Cardiac fibroblast (primary cell): Measurements from ENCODE around the gene CD101.

ENCODE experiments used
- DNase-seq, 2 donors: peaks; one replicate each; pipeline versions ENCODE4 v3.0.0 to v3.0.0-alpha.2; 2010; ENCODE audit warnings: low read depth in 2 of 2
- H3K4me3 ChIP-seq, 2 donors: replicated peaks in 1 of 2; 1 replicate in 1 of 2; 2 replicates in 1 of 2; pipeline ENCODE4 v1.5.1; 2011; ENCODE audit warnings: low read depth in 2 of 2, low read length in 2 of 2, mild to moderate bottlenecking in 2 of 2, moderate library complexity in 1 of 2
- TF ChIP-seq, protein P1 (sequence below): IDR thresholded peaks from one replicate; pipeline ENCODE4 v1.5.1; 2011; ENCODE audit warnings: low read depth, mild to moderate bottlenecking, low read length, inconsistent platforms

CD101 gene

DNA sequence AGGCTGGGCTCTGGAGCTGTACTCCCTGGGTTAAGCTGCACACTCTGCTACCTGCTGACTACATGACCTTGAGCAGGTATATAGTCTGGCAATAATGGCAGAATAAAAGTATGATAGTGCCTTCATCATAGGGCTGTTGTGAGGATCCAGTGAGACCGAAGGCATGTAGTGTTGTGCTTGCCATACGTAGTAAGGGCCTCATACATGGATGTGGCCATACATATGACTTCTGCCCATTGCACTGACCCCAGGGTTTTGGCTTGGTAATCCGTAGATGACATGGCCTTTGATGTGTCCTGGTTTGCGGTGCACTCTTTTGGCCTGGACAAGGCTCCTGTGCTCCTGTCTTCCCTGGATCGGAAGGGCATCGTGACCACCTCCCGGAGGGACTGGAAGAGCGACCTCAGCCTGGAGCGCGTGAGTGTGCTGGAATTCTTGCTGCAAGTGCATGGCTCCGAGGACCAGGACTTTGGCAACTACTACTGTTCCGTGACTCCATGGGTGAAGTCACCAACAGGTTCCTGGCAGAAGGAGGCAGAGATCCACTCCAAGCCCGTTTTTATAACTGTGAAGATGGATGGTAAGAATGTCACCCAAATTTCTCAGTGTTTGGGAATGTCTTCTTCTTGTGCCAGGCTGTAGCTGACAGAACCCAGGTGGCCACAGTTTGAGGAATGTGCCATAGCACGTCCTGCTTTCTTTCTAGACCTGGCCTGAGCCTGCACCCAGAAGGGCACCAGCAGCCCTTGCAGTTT is 17.0 kb upstream of the CD101 start:
- TF ChIP-seq, protein P1, sequence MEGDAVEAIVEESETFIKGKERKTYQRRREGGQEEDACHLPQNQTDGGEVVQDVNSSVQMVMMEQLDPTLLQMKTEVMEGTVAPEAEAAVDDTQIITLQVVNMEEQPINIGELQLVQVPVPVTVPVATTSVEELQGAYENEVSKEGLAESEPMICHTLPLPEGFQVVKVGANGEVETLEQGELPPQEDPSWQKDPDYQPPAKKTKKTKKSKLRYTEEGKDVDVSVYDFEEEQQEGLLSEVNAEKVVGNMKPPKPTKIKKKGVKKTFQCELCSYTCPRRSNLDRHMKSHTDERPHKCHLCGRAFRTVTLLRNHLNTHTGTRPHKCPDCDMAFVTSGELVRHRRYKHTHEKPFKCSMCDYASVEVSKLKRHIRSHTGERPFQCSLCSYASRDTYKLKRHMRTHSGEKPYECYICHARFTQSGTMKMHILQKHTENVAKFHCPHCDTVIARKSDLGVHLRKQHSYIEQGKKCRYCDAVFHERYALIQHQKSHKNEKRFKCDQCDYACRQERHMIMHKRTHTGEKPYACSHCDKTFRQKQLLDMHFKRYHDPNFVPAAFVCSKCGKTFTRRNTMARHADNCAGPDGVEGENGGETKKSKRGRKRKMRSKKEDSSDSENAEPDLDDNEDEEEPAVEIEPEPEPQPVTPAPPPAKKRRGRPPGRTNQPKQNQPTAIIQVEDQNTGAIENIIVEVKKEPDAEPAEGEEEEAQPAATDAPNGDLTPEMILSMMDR, result no peak
- H3K4me3 ChIP-seq, result no peak overlapping the region
- no peak for DNase-seq

DNA sequence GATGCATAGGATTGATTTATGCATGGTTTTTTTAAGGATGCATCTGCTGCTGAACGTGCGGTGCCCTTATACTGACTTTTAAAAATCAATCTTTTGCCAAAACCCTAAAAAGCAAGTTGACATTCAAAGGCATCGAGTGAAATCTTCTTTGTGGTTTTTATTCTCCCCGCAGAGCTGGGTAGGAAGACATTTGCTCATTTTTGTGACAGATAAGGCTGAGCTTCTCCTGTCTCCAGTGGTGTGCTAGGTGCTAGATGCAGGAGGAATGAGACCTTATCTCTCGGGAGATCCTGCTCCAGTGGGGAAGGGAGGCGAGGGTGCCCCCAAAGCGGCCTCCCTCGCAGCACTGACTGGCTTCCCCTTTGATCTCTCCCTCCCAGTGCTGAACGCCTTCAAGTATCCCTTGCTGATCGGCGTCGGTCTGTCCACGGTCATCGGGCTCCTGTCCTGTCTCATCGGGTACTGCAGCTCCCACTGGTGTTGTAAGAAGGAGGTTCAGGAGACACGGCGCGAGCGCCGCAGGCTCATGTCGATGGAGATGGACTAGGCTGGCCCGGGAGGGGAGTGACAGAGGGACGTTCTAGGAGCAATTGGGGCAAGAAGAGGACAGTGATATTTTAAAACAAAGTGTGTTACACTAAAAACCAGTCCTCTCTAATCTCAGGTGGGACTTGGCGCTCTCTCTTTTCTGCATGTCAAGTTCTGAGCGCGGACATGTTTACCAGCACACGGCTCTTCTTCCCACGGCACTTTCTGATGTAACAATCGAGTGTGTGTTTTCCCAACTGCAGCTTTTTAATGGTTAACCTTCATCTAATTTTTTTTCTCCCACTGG is 14.9 kb upstream of the CD101 start:
- no peak overlapping the region for H3K4me3 ChIP-seq
- DNase-seq, result no peak
- TF ChIP-seq, protein P1, result no peak

DNA sequence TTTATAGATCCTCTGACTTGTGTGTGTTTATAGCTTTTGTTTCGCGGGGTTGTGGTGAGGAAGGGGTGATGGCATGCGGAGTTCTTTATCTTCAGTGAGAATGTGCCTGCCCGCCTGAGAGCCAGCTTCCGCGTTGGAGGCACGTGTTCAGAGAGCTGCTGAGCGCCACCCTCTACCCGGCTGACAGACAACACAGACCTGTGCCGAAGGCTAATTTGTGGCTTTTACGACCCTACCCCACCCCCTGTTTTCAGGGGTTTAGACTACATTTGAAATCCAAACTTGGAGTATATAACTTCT is 14.4 kb upstream of the CD101 start:
- TF ChIP-seq, protein P1, result no peak
- DNase-seq, result no peak
- no peak overlapping the region for H3K4me3 ChIP-seq

DNA sequence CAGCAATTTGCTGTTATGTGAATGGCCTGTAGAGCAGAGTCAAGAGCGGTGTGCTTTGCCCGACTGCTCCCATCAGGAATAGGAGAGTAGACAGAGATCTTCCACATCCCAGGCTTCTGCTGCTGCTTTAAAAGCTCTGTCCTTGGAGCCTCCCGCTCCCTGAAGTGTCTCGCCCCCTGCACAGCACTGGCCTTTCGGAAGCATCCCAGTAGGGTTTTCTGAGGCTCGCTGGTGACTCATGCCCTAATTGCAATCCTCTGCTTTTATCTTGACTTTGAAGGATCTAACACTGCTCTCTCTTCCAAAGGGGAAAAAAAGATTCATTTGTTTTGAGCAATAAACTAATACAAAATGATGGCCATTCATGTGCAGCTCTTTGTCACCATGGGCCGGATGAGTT is 13.3 kb upstream of the CD101 start:
- H3K4me3 ChIP-seq, result no peak overlapping the region
- TF ChIP-seq, protein P1, result no peak
- DNase-seq, result peak; percentile 49 to 78

DNA sequence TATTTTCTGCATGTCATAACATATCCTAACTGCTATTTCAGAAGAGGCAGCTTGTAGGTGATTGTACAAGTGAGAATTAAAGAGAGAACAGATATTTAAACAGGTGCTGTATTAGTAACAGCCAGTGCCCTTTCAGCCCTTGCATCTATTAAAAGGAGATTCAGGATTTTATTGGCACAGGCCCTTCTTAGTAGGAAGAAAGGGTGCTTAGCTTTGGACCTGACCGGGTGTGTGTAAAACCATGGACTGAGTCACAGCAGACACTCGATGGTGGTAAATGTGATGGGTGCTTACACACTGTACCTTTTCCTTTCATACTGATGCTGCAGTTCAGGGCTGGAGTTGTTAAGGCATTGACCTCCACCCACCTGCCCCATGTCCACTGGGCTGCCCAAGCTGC is 12.7 kb upstream of the CD101 start:
- peak in 1 of 2 donors; percentile 39 for DNase-seq
- TF ChIP-seq, protein P1, result no peak
- no peak overlapping the region for H3K4me3 ChIP-seq

DNA sequence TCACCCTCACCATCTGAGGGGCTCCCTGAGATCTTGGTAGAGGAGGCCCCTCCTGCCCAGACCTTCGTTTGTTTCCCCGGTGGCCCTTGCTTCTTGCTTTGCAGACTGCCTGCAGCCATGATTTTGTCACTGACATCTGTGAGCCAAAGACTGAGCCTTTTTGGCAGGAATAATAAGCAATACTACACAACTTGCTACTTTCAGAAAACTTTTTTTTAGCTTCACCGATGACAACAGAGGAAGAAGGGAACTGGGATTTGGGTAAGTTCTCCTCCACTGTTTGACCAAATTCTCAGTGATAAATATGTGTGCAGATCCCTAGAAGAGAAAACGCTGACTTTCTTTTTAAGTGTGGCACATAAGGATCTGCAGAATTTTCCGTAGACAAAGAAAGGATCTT is 11.7 kb upstream of the CD101 start:
- H3K4me3 ChIP-seq, result no peak overlapping the region
- DNase-seq, result peak in 1 of 2 donors; percentile 42
- TF ChIP-seq, protein P1, result no peak
